Measurements from ENCODE around the gene RHNO1. TPM values are rescaled to one million over a fixed set of nuclear protein-coding genes. Genes with fewer than 3 reads are reported as not detected.

Gene RHNO1
- total RNA-seq, 1 experiment from 2014 or later = 49.5 TPM

- peaks cover 8% of the 10 kb centered on the region; the same call in 1 of the 2 replicates for H3K36me3 Mint-ChIP-seq
- CTCF ChIA-PET = interaction anchor here (0.6 kb wide), 1 partner anchor 273 kb away, joined by 5 read pairs; no protein-coding TSS in a partner anchor
- no peak overlapping the region for H3K4me3 Mint-ChIP-seq
Observed at GRCh38 chr12:2937500-2937899, 60.5 kb downstream of the RHNO1 start.

More at GRCh38 chr12:2937500-2937899, 60.5 kb downstream of the RHNO1 start:
- POLR2A ChIA-PET = no interaction called here
- no peak for DNase-seq (ENCODE audit: low spot score)
- H3K4me1 Mint-ChIP-seq = no peaks in the 10 kb centered on the region
- H3K9me3 Mint-ChIP-seq = no peaks in the 10 kb centered on the region
- no peak for ATAC-seq
- no peaks in the 10 kb centered on the region for H3K27me3 Mint-ChIP-seq (ENCODE audit: low read depth)
- TF ChIP-seq NR3C1 (CRISPR knock-in tag; conservative IDR thresholded peaks at IDR 0.05; ENCODE audit: low read depth) = no peak
- TF ChIP-seq ZNF423 (CRISPR knock-in tag; IDR thresholded peaks at IDR 0.05) = no peak
- H3K27ac Mint-ChIP-seq = no peak overlapping the region

Other genes starting within 250 kb of the RHNO1 start
- 245 to 257 TPM (median 249 TPM) in 3 replicates for gene FKBP4, start 82.3 kb upstream of the RHNO1 start, total RNA-seq (2021)
- 23.9 to 26.0 TPM (median 25.4 TPM) in 3 replicates for gene ITFG2, start 64.6 kb upstream of the RHNO1 start, total RNA-seq (2021)
- 0.09 TPM in 1 of 3 replicates, not detected in the others for gene NRIP2, start 42.2 kb upstream of the RHNO1 start, total RNA-seq (2021)
- not detected in 3 replicates for gene TEX52, start 20.2 kb upstream of the RHNO1 start, total RNA-seq (2021)
- 99.6 to 118 TPM (median 100 TPM) in 3 replicates for gene FOXM1, start within 50 bp of the RHNO1 start, total RNA-seq (2021)
- 17.4 to 18.8 TPM (median 18.0 TPM) in 3 replicates for gene TULP3, start 13.7 kb downstream of the RHNO1 start, total RNA-seq (2021)
- gene TEAD4, start 82.2 kb downstream of the RHNO1 start, total RNA-seq (2021) = 75.8 to 96.8 TPM (median 78.2 TPM) in 3 replicates
- gene TSPAN9, start 200.2 kb downstream of the RHNO1 start, total RNA-seq (2021) = 21.8 to 27.6 TPM (median 23.9 TPM) in 3 replicates

Measured in WTC11 (cell line).